K562 (cell line): Measurements from ENCODE around the gene RNF114. TPM values are rescaled to one million over a fixed set of nuclear protein-coding genes. Genes with fewer than 3 reads are reported as not detected.
A peak's percentile ranks its signal among the peaks of the same experiment; 100 is the strongest.

Source experiments
- FOSL1 ChIP-seq: fragments of 200-800 bp; sonication (Bioruptor generic); conservative IDR thresholded peaks from 2 replicates; pipeline ENCODE4 v1.6.1; 2016; ENCODE audit warnings: missing genetic modification characterization, missing compliant biosample characterization
- GABPA ChIP-seq: fragments of 200-800 bp; sonication (Bioruptor generic); conservative IDR thresholded peaks from 2 replicates; pipeline ENCODE4 v1.6.1; 2016; ENCODE audit warnings: low read depth, missing genetic modification characterization, missing compliant biosample characterization
- GABPB1 ChIP-seq: sonication (generic); formaldehyde crosslinking; IDR thresholded peaks from 2 replicates; pipeline ENCODE4 v1.8.0; 2022; ENCODE audit warnings: mild to moderate bottlenecking, missing genetic modification reagents
- KDM2B ChIP-seq: fragments of 250-450 bp; sonication (Bioruptor Pico); IDR thresholded peaks from 2 replicates; pipeline ENCODE4 v1.8.0; 2021; ENCODE audit warnings: mild to moderate bottlenecking, moderate library complexity
- L3MBTL2 ChIP-seq: fragments of 450-650 bp; IDR thresholded peaks from 2 replicates; pipeline ENCODE4 v1.6.1; 2016; ENCODE audit warnings: mild to moderate bottlenecking, moderate library complexity
- RB1 ChIP-seq: fragments of 450-650 bp; IDR thresholded peaks from 2 replicates; pipeline ENCODE4 v1.6.1; 2017; ENCODE audit warnings: low read depth, mild to moderate bottlenecking
- RFX1 ChIP-seq: fragments of 450-650 bp; IDR thresholded peaks from 2 replicates; pipeline ENCODE4 v1.6.1; 2016; ENCODE audit warnings: mild to moderate bottlenecking, moderate library complexity
- SMC3 ChIP-seq: conservative IDR thresholded peaks from 2 replicates; pipeline ENCODE4 v1.6.1; 2011; ENCODE audit warnings: low read depth, low read length, improper control_type of control experiment; ENCODE audit not compliant: insufficient read depth
- SOX6 ChIP-seq: fragments of 450-650 bp; IDR thresholded peaks from 2 replicates; pipeline ENCODE4 v1.6.1; 2014; ENCODE audit warnings: mild to moderate bottlenecking
- SP1 ChIP-seq: sonication (generic); formaldehyde crosslinking; IDR thresholded peaks from 2 replicates; pipeline ENCODE4 v1.8.1; 2022; ENCODE audit warnings: mild to moderate bottlenecking, missing genetic modification reagents
- SRF ChIP-seq, 2 experiments: fragments of 250-450, 450-650 bp in 1 of 2; sonication (Bioruptor Pico) in 1 of 2; sonication (generic) in 1 of 2; formaldehyde crosslinking; IDR thresholded peaks; 2 replicates each; pipeline versions ENCODE4 v1.5.0 to v1.5.1; 2020 to 2022; ENCODE audit warnings: mild to moderate bottlenecking in 1 of 2, missing genetic modification reagents in 1 of 2
- XRCC5 ChIP-seq: fragments of 200-400 bp; formaldehyde crosslinking; IDR thresholded peaks from 2 replicates; pipeline ENCODE4 v1.6.1; 2017; ENCODE audit warnings: low read depth, mild to moderate bottlenecking, low read length
- ZBTB7A ChIP-seq: IDR thresholded peaks from 2 replicates; pipeline ENCODE4 v1.6.1; 2011; ENCODE audit warnings: low read depth, mild to moderate bottlenecking, low read length, moderate library complexity, borderline replicate concordance; ENCODE audit not compliant: control insufficient read depth
- ZKSCAN1 ChIP-seq: fragments of 150-350 bp; IDR thresholded peaks from 2 replicates; pipeline ENCODE4 v1.6.1; 2016; ENCODE audit warnings: low read depth, low read length
- ZKSCAN8 ChIP-seq: fragments of 200-800 bp; sonication (Bioruptor generic); IDR thresholded peaks from 2 replicates; pipeline ENCODE4 v1.6.1; 2016; ENCODE audit warnings: missing genetic modification characterization, missing compliant biosample characterization
- polyA plus RNA-seq, 8 experiments: library from polyadenylated mRNA; depleted of rRNA in 4 of 8; stranded (reverse) in 5 of 8; unstranded in 3 of 8; fragments of >200 nt; fragmentation: Nextera tagmentation in 2 of 8; fragmentation: Illumina TruSeq in 1 of 8; extraction: Ambion mirVana in 2 of 8; extraction: Trizol in 1 of 8; gene quantifications; 2 replicates each; pipeline versions ENCODE4 v1.2.1 to v1.2.3, GENCODE V29; 2011 to 2014; ENCODE audit warnings: inconsistent platforms in 1 of 8, missing spikeins in 1 of 8
- total RNA-seq, 7 experiments: library from RNA; depleted of rRNA in 6 of 7; stranded (reverse); fragments of >200 nt in 6 of 7; fragmentation: Illumina TruSeq in 2 of 7; extraction: Trizol in 2 of 7; gene quantifications; 2 replicates each; pipeline versions ENCODE4 v1.2.1 to v1.2.3, GENCODE V29; 2011 to 2021; ENCODE audit warnings: low replicate concordance in 1 of 7
- TF ChIP-seq, protein P1 (sequence below): fragments of 250-450 bp; sonication (Bioruptor Pico); IDR thresholded peaks from 2 replicates; pipeline ENCODE4 v1.4.0; 2020

RNF114 gene
- total and polyA plus RNA-seq, 9 of the 15 experiments (the other 6 are each of a cell fraction or from before 2014, with no cell fraction given) = 38.6 to 111 (median 62.6) TPM

- TF ChIP-seq XRCC5 (0 out of 2 replicates have a peak, but pooled peaks have one; percentile 69), RB1 (peak; percentile 32; the same call in 1 of the 2 replicates), SRF (CRISPR knock-in tag; IDR thresholded peaks at IDR 0.05) (peak in 1 of 2 experiments; percentile 78; a peak in 2 of 4 replicates), L3MBTL2 (peak; percentile 62), GABPB1 (CRISPR knock-in tag) (0 out of 2 replicates have a peak, but pooled peaks have one; percentile 33), SMC3 (peak; percentile 61), KDM2B (CRISPR knock-in tag) (no peak), ZBTB7A (no peak), SP1 (0 out of 2 replicates have a peak, but pooled peaks have one; percentile 34), GABPA (tag) (peak; percentile 55; the same call in 1 of the 2 replicates), ZKSCAN8 (CRISPR knock-in tag) (no peak), ZKSCAN1 (0 out of 2 replicates have a peak, but pooled peaks have one; percentile 12), FOSL1 (tag) (no peak), SOX6 (0 out of 2 replicates have a peak, but pooled peaks have one; percentile 18), RFX1 (peak; percentile 42)
- TF ChIP-seq, protein P1, sequence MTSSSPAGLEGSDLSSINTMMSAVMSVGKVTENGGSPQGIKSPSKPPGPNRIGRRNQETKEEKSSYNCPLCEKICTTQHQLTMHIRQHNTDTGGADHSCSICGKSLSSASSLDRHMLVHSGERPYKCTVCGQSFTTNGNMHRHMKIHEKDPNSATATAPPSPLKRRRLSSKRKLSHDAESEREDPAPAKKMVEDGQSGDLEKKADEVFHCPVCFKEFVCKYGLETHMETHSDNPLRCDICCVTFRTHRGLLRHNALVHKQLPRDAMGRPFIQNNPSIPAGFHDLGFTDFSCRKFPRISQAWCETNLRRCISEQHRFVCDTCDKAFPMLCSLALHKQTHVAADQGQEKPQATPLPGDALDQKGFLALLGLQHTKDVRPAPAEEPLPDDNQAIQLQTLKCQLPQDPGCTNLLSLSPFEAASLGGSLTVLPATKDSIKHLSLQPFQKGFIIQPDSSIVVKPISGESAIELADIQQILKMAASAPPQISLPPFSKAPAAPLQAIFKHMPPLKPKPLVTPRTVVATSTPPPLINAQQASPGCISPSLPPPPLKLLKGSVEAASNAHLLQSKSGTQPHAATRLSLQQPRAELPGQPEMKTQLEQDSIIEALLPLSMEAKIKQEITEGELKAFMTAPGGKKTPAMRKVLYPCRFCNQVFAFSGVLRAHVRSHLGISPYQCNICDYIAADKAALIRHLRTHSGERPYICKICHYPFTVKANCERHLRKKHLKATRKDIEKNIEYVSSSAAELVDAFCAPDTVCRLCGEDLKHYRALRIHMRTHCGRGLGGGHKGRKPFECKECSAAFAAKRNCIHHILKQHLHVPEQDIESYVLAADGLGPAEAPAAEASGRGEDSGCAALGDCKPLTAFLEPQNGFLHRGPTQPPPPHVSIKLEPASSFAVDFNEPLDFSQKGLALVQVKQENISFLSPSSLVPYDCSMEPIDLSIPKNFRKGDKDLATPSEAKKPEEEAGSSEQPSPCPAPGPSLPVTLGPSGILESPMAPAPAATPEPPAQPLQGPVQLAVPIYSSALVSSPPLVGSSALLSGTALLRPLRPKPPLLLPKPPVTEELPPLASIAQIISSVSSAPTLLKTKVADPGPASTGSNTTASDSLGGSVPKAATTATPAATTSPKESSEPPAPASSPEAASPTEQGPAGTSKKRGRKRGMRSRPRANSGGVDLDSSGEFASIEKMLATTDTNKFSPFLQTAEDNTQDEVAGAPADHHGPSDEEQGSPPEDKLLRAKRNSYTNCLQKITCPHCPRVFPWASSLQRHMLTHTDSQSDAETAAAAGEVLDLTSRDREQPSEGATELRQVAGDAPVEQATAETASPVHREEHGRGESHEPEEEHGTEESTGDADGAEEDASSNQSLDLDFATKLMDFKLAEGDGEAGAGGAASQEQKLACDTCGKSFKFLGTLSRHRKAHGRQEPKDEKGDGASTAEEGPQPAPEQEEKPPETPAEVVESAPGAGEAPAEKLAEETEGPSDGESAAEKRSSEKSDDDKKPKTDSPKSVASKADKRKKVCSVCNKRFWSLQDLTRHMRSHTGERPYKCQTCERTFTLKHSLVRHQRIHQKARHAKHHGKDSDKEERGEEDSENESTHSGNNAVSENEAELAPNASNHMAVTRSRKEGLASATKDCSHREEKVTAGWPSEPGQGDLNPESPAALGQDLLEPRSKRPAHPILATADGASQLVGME (CRISPR knock-in tag) = no peak
Measured at GRCh38 chr20:49964964-49965780, 29.0 kb downstream of the RNF114 start (continued).
